ENCODE measurements around the gene PIK3R3. TPM values are rescaled to one million over a fixed set of nuclear protein-coding genes. Genes with fewer than 3 reads are reported as not detected.

The PIK3R3 gene
- total RNA-seq, 1 experiment from 2014 or later = 9.0 TPM

GRCh38 chr1:46159516-46159915 is 27.1 kb upstream of the PIK3R3 start (continued):
- TF ChIP-seq ZNF396 (CRISPR knock-in tag; IDR thresholded peaks at IDR 0.05; ENCODE audit: borderline replicate concordance) = no peak
- no peak for TF ChIP-seq ZNF423 (CRISPR knock-in tag; IDR thresholded peaks at IDR 0.05)
- TF ChIP-seq, protein P1, sequence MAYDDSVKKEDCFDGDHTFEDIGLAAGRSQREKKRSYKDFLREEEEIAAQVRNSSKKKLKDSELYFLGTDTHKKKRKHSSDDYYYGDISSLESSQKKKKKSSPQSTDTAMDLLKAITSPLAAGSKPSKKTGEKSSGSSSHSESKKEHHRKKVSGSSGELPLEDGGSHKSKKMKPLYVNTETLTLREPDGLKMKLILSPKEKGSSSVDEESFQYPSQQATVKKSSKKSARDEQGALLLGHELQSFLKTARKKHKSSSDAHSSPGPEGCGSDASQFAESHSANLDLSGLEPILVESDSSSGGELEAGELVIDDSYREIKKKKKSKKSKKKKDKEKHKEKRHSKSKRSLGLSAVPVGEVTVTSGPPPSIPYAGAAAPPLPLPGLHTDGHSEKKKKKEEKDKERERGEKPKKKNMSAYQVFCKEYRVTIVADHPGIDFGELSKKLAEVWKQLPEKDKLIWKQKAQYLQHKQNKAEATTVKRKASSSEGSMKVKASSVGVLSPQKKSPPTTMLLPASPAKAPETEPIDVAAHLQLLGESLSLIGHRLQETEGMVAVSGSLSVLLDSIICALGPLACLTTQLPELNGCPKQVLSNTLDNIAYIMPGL (CRISPR knock-in tag; IDR thresholded peaks at IDR 0.05) = no peak
- no peak for TF ChIP-seq ZNF317 (CRISPR knock-in tag; IDR thresholded peaks at IDR 0.05; ENCODE audit: borderline replicate concordance, low read depth)
- TF ChIP-seq, protein P2, sequence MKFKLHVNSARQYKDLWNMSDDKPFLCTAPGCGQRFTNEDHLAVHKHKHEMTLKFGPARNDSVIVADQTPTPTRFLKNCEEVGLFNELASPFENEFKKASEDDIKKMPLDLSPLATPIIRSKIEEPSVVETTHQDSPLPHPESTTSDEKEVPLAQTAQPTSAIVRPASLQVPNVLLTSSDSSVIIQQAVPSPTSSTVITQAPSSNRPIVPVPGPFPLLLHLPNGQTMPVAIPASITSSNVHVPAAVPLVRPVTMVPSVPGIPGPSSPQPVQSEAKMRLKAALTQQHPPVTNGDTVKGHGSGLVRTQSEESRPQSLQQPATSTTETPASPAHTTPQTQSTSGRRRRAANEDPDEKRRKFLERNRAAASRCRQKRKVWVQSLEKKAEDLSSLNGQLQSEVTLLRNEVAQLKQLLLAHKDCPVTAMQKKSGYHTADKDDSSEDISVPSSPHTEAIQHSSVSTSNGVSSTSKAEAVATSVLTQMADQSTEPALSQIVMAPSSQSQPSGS (CRISPR knock-in tag; IDR thresholded peaks at IDR 0.05; ENCODE audit: borderline replicate concordance, low read depth) = no peak
- no peak for TF ChIP-seq ZNF219 (CRISPR knock-in tag; IDR thresholded peaks at IDR 0.05; ENCODE audit: borderline replicate concordance)
- TF ChIP-seq, protein P3, sequence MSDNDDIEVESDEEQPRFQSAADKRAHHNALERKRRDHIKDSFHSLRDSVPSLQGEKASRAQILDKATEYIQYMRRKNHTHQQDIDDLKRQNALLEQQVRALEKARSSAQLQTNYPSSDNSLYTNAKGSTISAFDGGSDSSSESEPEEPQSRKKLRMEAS (CRISPR knock-in tag; IDR thresholded peaks at IDR 0.05) = no peak
- no peak for TF ChIP-seq ESRRA (CRISPR knock-in tag; IDR thresholded peaks at IDR 0.05; ENCODE audit: borderline replicate concordance)

DNA sequence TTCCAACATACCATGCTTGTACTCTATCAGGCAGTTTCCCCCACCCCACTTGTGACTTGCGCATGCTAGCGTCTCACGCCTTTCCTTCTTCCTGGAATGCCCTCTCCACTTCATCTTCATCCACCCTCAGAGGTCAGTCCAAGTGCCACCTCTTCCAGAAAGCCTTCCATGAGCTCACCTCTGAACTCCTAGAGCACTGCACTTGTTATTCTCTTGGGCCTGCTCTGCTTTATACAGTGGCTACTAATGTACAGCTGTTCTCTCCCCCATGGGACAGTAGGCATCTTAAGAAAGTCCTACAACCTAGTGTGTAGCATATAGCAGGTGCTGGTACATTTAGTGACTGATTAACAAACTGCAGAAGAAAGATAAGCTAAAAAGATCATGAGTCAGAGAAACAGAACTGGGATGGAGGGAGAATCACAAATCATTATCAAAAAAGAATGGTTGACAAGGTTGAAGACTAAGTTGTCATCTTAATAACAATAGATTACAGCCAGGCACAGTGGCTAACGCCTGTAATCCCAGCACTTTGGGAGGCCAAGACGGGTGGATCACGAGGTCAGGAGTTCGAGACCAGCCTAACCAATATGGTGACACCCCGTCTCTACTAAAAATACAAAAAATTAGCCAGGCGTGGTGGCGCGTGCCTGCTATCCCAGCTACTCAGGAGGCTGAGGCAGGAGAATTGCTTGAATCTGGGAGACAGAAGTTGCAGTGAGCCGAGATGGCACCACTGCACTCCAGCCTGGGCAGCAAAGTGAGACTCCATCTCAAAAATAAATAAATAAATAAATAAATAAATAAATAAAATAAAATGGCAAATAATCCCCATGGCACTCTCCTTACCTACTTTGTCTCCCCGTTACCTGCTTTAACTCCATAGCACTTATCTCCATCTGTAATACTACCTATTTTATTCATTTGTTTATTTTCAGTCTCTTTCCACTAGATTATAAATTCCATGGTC is 26.2 kb upstream of the PIK3R3 start:
- ChIA-PET CTCF (interaction anchor here (0.8 kb wide), 1 partner anchor 8 kb away, joined by 4 read pairs; no protein-coding TSS in a partner anchor), POLR2A (interaction anchor here (0.6 kb wide), 1 partner anchor 117 kb away, joined by 4 read pairs; no protein-coding TSS in a partner anchor)
- TF ChIP-seq ZNF219 (CRISPR knock-in tag; IDR thresholded peaks at IDR 0.05; ENCODE audit: borderline replicate concordance) = no peak
- no peak for TF ChIP-seq ERG (CRISPR knock-in tag; IDR thresholded peaks at IDR 0.05)
- no peak for TF ChIP-seq RELA (CRISPR knock-in tag; IDR thresholded peaks at IDR 0.05; ENCODE audit: borderline replicate concordance)
- no peak for TF ChIP-seq FOXP1 (CRISPR knock-in tag; IDR thresholded peaks at IDR 0.05; ENCODE audit: borderline replicate concordance)
- TF ChIP-seq, protein P4, sequence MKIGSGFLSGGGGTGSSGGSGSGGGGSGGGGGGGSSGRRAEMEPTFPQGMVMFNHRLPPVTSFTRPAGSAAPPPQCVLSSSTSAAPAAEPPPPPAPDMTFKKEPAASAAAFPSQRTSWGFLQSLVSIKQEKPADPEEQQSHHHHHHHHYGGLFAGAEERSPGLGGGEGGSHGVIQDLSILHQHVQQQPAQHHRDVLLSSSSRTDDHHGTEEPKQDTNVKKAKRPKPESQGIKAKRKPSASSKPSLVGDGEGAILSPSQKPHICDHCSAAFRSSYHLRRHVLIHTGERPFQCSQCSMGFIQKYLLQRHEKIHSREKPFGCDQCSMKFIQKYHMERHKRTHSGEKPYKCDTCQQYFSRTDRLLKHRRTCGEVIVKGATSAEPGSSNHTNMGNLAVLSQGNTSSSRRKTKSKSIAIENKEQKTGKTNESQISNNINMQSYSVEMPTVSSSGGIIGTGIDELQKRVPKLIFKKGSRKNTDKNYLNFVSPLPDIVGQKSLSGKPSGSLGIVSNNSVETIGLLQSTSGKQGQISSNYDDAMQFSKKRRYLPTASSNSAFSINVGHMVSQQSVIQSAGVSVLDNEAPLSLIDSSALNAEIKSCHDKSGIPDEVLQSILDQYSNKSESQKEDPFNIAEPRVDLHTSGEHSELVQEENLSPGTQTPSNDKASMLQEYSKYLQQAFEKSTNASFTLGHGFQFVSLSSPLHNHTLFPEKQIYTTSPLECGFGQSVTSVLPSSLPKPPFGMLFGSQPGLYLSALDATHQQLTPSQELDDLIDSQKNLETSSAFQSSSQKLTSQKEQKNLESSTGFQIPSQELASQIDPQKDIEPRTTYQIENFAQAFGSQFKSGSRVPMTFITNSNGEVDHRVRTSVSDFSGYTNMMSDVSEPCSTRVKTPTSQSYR (CRISPR knock-in tag; IDR thresholded peaks at IDR 0.05) = no peak
- TF ChIP-seq SOX15 (CRISPR knock-in tag; IDR thresholded peaks at IDR 0.05) = no peak
- TF ChIP-seq ELF4 (CRISPR knock-in tag; IDR thresholded peaks at IDR 0.05; ENCODE audit: low read depth) = no peak
- TF ChIP-seq ZNF512 (CRISPR knock-in tag; IDR thresholded peaks at IDR 0.05; ENCODE audit: borderline replicate concordance) = no peak
- no peak for ATAC-seq
- no peaks in the 10 kb centered on the region for H3K4me1 Mint-ChIP-seq
- no peaks in the 10 kb centered on the region for H3K27me3 Mint-ChIP-seq (ENCODE audit: low read depth)
- no peak overlapping the region for H3K27ac Mint-ChIP-seq
- no peak overlapping the region for H3K4me3 Mint-ChIP-seq
- H3K36me3 Mint-ChIP-seq = no peaks in the 10 kb centered on the region
- H3K9me3 Mint-ChIP-seq = no peaks in the 10 kb centered on the region
- DNase-seq (ENCODE audit: low spot score) = no peak

Data from WTC11 (cell line).